ENCODE results near the gene G6PC1. TPM values are rescaled to one million over a fixed set of nuclear protein-coding genes. Genes with fewer than 3 reads are reported as not detected.

The G6PC1 gene
- total RNA-seq, 1 donor from 2014 or later: not detected

GRCh38 chr17:42950044-42950783 is 49.6 kb downstream of the G6PC1 start:
- H3K4me1 Mint-ChIP-seq (ENCODE audit: low read depth): no peaks in the 10 kb centered on the region
- no peak overlapping the region for H3K27ac Mint-ChIP-seq
- no peak for TF ChIP-seq CTCF (IDR thresholded peaks at IDR 0.05; ENCODE audit: unreplicated experiment)
- H3K36me3 Mint-ChIP-seq (ENCODE audit: insufficient read depth): peaks cover 15% of the 10 kb centered on the region
- no peaks in the 10 kb centered on the region for H3K9me3 Mint-ChIP-seq (ENCODE audit: low read depth)
- H3K27me3 Mint-ChIP-seq: no peaks in the 10 kb centered on the region
- no peak overlapping the region for H3K4me3 Mint-ChIP-seq (ENCODE audit: low read depth)
- DNase-seq (ENCODE audit: low spot score, unreplicated experiment): no peak

Other genes with a start within 250 kb of the G6PC1 start
- 26.9 and 31.3 TPM in 2 replicates for gene TUBG2, start 241.5 kb upstream of the G6PC1 start, total RNA-seq
- gene PLEKHH3, start 223.8 kb upstream of the G6PC1 start, total RNA-seq: 14.1 and 16.2 TPM in 2 replicates
- gene CCR10, start 219.0 kb upstream of the G6PC1 start, total RNA-seq: 0.49 and 1.1 TPM in 2 replicates
- 2.3 and 2.5 TPM in 2 replicates for gene CNTNAP1, start 218.3 kb upstream of the G6PC1 start, total RNA-seq
- 31.4 and 31.9 TPM in 2 replicates for gene EZH1, start 155.8 kb upstream of the G6PC1 start, total RNA-seq
- 4.3 and 4.4 TPM in 2 replicates for gene RAMP2, start 139.6 kb upstream of the G6PC1 start, total RNA-seq
- 76.5 and 81.3 TPM in 2 replicates for gene VPS25, start 127.3 kb upstream of the G6PC1 start, total RNA-seq
- 5.8 and 6.3 TPM in 2 replicates for gene WNK4, start 120.2 kb upstream of the G6PC1 start, total RNA-seq
- gene COA3, start 102.1 kb upstream of the G6PC1 start, total RNA-seq: 84.9 and 85.4 TPM in 2 replicates
- not detected in 2 replicates for gene CNTD1, start 101.9 kb upstream of the G6PC1 start, total RNA-seq
- 63.4 and 67.1 TPM in 2 replicates for gene BECN1, start 76.5 kb upstream of the G6PC1 start, total RNA-seq
- 121 and 129 TPM in 2 replicates for gene PSME3, start 67.4 kb upstream of the G6PC1 start, total RNA-seq
- 4.1 and 4.3 TPM in 2 replicates for gene AOC2, start 56.2 kb upstream of the G6PC1 start, total RNA-seq
- 1.2 and 2.6 TPM in 2 replicates for gene AOC3, start 49.6 kb upstream of the G6PC1 start, total RNA-seq
- 59.3 and 69.8 TPM in 2 replicates for gene AARSD1, start 63.7 kb downstream of the G6PC1 start, total RNA-seq
- gene PTGES3L, start 79.3 kb downstream of the G6PC1 start, total RNA-seq: 5.6 and 6.5 TPM in 2 replicates
- 21.0 and 22.6 TPM in 2 replicates for gene RUNDC1, start 79.8 kb downstream of the G6PC1 start, total RNA-seq
- gene RPL27, start 97.6 kb downstream of the G6PC1 start, total RNA-seq: 862 and 881 TPM in 2 replicates
- gene IFI35, start 106.0 kb downstream of the G6PC1 start, total RNA-seq: 1.2 and 1.6 TPM in 2 replicates
- gene VAT1, start 121.6 kb downstream of the G6PC1 start, total RNA-seq: 201 and 202 TPM in 2 replicates
- 12.4 and 14.6 TPM in 2 replicates for gene RND2, start 124.4 kb downstream of the G6PC1 start, total RNA-seq
- 27.7 and 34.2 TPM in 2 replicates for gene BRCA1, start 224.6 kb downstream of the G6PC1 start, total RNA-seq

Measured in progenitor cell of endocrine pancreas (in vitro differentiated cells).